Karpas-422 (cell line): ENCODE data around the gene IL1RAPL2. TPM values are rescaled to one million over a fixed set of nuclear protein-coding genes. Genes with fewer than 3 reads are reported as not detected.
"Not testable (repeated sequence)": the region's sequence is repeated elsewhere in the genome, so short reads cannot be mapped to it uniquely, and the experiment has no call there.

Experiments used
- DNase-seq: peaks from one replicate; pipeline ENCODE4 v3.0.0-alpha.2; 2015
- H2AFZ ChIP-seq: fragments of 200-600 bp; sonication (generic); 2 replicates; pipeline ENCODE4 v1.6.1; 2014; ENCODE audit warnings: antibody characterized with exemption, low read length, mixed read lengths
- H3K27ac ChIP-seq: fragments of 200-600 bp; sonication (generic); 2 replicates; pipeline ENCODE4 v1.5.1; 2014; ENCODE audit warnings: mild to moderate bottlenecking, low read length, moderate library complexity
- H3K27me3 ChIP-seq: fragments of 200-600 bp; sonication (generic); 2 replicates; pipeline ENCODE4 v1.6.1; 2014; ENCODE audit warnings: low read length, mixed read lengths
- H3K36me3 ChIP-seq: fragments of 200-600 bp; sonication (generic); 2 replicates; pipeline ENCODE4 v1.6.1; 2014; ENCODE audit warnings: low read length, mixed read lengths; ENCODE audit not compliant: insufficient read depth
- H3K4me1 ChIP-seq: fragments of 200-600 bp; sonication (generic); 2 replicates; pipeline ENCODE4 v1.6.1; 2014; ENCODE audit warnings: mild to moderate bottlenecking, low read length, mixed read lengths
- H3K4me2 ChIP-seq: fragments of 200-600 bp; sonication (generic); 2 replicates; pipeline ENCODE4 v1.6.1; 2014; ENCODE audit warnings: low read length, low read depth, mild to moderate bottlenecking; ENCODE audit not compliant: poor library complexity, severe bottlenecking
- H3K4me3 ChIP-seq: fragments of 200-600 bp; sonication (generic); 2 replicates; pipeline ENCODE4 v1.5.1; 2014; ENCODE audit warnings: mild to moderate bottlenecking, antibody characterized with exemption, low read length, mixed read lengths
- H3K79me2 ChIP-seq: fragments of 200-600 bp; sonication (generic); 2 replicates; pipeline ENCODE4 v1.6.1; 2014; ENCODE audit warnings: mild to moderate bottlenecking, low read length, mixed read lengths
- H3K9ac ChIP-seq: fragments of 200-600 bp; sonication (generic); 2 replicates; pipeline ENCODE4 v1.6.0; 2014; ENCODE audit warnings: low read length
- H3K9me2 ChIP-seq: fragments of 200-600 bp; sonication (generic), shearing (Covaris generic); replicated peaks from 2 replicates; pipeline ENCODE4 v1.6.0; 2014; ENCODE audit warnings: mild to moderate bottlenecking, low read length, moderate library complexity; ENCODE audit not compliant: insufficient read depth
- H3K9me3 ChIP-seq: fragments of 300-700, 200-600 bp; sonication (generic); 2 replicates; pipeline ENCODE4 v1.6.1; 2014; ENCODE audit warnings: low read length, mixed read lengths
- H4K20me1 ChIP-seq: fragments of 200-600 bp; sonication (generic); 2 replicates; pipeline ENCODE4 v1.6.1; 2014; ENCODE audit warnings: mild to moderate bottlenecking, antibody characterized with exemption, low read length, low read depth; ENCODE audit not compliant: insufficient read depth
- total RNA-seq: library from RNA; depleted of rRNA; stranded (reverse); fragments of >200 nt; shearing (Covaris generic); gene quantifications from 2 replicates; pipeline ENCODE4 v1.2.3, GENCODE V29; 2014; ENCODE audit warnings: low replicate concordance; rRNA removed

IL1RAPL2 gene
- total RNA-seq = not detected in 2 replicates

DNA sequence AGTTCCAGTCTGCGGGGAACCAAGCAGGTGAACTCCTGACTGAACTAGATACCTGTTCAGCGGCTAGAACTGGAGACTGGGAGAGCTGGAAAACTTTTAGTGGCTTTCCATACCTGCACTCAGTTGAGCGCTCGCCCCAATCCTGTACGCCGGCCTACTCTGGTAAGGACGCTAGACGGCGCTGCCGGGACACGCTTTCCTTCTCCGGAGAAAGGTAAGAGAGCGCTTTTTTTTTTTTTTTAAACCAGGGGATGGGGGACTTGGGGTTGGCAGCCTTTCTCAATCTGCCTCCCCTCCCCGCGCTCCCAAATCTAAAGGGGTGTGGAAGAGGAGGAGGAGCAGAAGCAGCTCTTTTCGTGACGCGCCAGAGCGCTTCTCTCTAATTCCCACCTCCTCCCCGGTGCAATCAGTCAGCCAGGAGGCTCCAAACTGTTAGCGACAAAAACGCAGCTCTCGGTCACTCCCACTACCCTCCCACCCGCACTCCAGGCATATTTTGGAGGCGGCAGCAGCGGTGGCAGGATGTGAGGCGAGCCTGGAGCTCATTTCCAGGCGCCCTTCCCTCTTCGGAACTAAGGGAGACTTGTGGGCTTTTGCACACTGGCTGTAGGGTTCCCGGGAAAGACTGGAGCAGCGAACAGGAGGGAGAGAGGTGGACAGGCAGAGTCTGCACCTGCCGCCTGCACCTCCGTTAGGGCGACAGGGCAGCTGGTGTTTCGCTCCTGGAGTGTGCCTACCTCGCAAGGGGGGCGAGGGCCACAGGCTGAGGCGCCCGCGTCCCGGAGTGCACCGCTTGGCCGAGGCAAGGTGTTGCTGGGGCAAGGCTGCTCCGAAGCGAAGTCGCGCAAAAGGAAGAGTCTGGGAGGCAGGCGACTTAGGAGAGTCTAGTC lies at the start of gene IL1RAPL2:
Gene IL1RAPL2, plus strand, starts transcription at position 409 of the 890 bp plus-strand sequence.
- H4K20me1 ChIP-seq = no peaks in the 10 kb centered on the region
- H3K4me2 ChIP-seq = no peak within 1 kb of the TSS
- H3K27ac ChIP-seq = no peak within 1 kb of the TSS
- H2AFZ ChIP-seq = no peak within 1 kb of the TSS
- DNase-seq = no peak
- peaks cover 3% of the 10 kb centered on the region; the same call in 1 of the 2 replicates for H3K9me3 ChIP-seq
- H3K4me1 ChIP-seq = no peaks in the 10 kb centered on the region
- no peaks in the 10 kb centered on the region for H3K36me3 ChIP-seq
- no peaks in the 10 kb centered on the region for H3K79me2 ChIP-seq
- no peak within 1 kb of the TSS for H3K4me3 ChIP-seq
- H3K9me2 ChIP-seq = no peaks in the 10 kb centered on the region
- no peaks in the 10 kb centered on the region for H3K27me3 ChIP-seq
- no peak within 1 kb of the TSS for H3K9ac ChIP-seq

- DNase-seq = peak; percentile 42
- H3K27me3 ChIP-seq = no peaks in the 10 kb centered on the region
- H4K20me1 ChIP-seq = no peaks in the 10 kb centered on the region
- H3K36me3 ChIP-seq = no peaks in the 10 kb centered on the region
- no peaks in the 10 kb centered on the region for H3K9me3 ChIP-seq
- H3K27ac ChIP-seq = no peak overlapping the region
- H3K79me2 ChIP-seq = no peaks in the 10 kb centered on the region
- H2AFZ ChIP-seq = no peak overlapping the region
- H3K9me2 ChIP-seq = no peaks in the 10 kb centered on the region
- no peak overlapping the region for H3K4me2 ChIP-seq
- no peaks in the 10 kb centered on the region for H3K4me1 ChIP-seq
- no peak overlapping the region for H3K4me3 ChIP-seq
- H3K9ac ChIP-seq = no peak overlapping the region
Observed at GRCh38 chrX:104522386-104522785, 43.6 kb upstream of the IL1RAPL2 start.

DNA sequence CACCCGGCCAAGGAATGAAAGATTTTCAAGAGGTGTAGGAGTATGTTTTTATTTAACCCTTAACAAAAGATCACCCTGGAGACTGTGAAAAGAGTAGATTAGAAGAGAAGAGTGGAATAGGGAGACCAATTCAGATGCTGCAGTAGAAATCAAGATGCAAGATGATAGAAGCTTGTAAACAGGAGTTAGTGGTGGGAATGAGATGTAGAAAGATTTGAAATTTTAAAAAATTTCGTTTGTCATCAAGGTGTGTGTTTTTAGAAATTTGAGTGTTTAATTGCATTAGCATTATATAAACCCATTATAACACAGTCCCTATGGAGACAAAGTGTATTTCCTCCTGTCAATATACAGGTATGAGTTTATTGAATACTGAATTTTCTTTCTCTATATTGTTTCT lies 42.1 kb upstream of the IL1RAPL2 start:
- H3K27ac ChIP-seq = no peak overlapping the region
- no peak for DNase-seq
- no peaks in the 10 kb centered on the region for H3K9me3 ChIP-seq
- no peak overlapping the region for H3K9ac ChIP-seq
- no peak overlapping the region for H3K4me2 ChIP-seq
- H2AFZ ChIP-seq = no peak overlapping the region
- no peak overlapping the region for H3K4me3 ChIP-seq
- H3K27me3 ChIP-seq = no peaks in the 10 kb centered on the region
- no peaks in the 10 kb centered on the region for H4K20me1 ChIP-seq
- H3K9me2 ChIP-seq = no peaks in the 10 kb centered on the region
- no peaks in the 10 kb centered on the region for H3K4me1 ChIP-seq
- H3K36me3 ChIP-seq = no peaks in the 10 kb centered on the region
- H3K79me2 ChIP-seq = no peaks in the 10 kb centered on the region

GRCh38 chrX:104539081-104539480 lies 26.9 kb upstream of the IL1RAPL2 start:
- H3K4me1 ChIP-seq = no peaks in the 10 kb centered on the region

GRCh38 chrX:104542447-104542846 lies 23.6 kb upstream of the IL1RAPL2 start:
- not testable (repeated sequence) for H3K79me2 ChIP-seq, H3K9me2 ChIP-seq, H3K27me3 ChIP-seq, H3K27ac ChIP-seq, H3K4me1 ChIP-seq, H3K4me2 ChIP-seq, H3K36me3 ChIP-seq, H2AFZ ChIP-seq, DNase-seq, H4K20me1 ChIP-seq, H3K4me3 ChIP-seq, H3K9ac ChIP-seq, H3K9me3 ChIP-seq

More at GRCh38 chrX:104539081-104539480, 26.9 kb upstream of the IL1RAPL2 start:
- Histone ChIP-seq H3K9me3 (no peaks in the 10 kb centered on the region), H3K9me2 (no peaks in the 10 kb centered on the region), H2AFZ (no peak overlapping the region), H3K4me3 (no peak overlapping the region), H3K9ac (no peak overlapping the region), H3K27ac (no peak overlapping the region), H3K4me2 (no peak overlapping the region), H3K79me2 (no peaks in the 10 kb centered on the region), H4K20me1 (no peaks in the 10 kb centered on the region), H3K36me3 (no peaks in the 10 kb centered on the region), H3K27me3 (no peaks in the 10 kb centered on the region)
- DNase-seq = no peak

- Histone ChIP-seq H3K9me2 (no peaks in the 10 kb centered on the region), H3K79me2 (no peaks in the 10 kb centered on the region), H2AFZ (no peak overlapping the region), H3K9me3 (peaks cover 3% of the 10 kb centered on the region; the same call in 1 of the 2 replicates), H3K27me3 (no peaks in the 10 kb centered on the region), H3K4me3 (no peak overlapping the region), H3K9ac (no peak overlapping the region), H4K20me1 (no peaks in the 10 kb centered on the region), H3K4me2 (no peak overlapping the region), H3K4me1 (no peaks in the 10 kb centered on the region), H3K27ac (no peak overlapping the region), H3K36me3 (no peaks in the 10 kb centered on the region)
- DNase-seq = no peak
Observed at GRCh38 chrX:104564335-104564734, 1.7 kb upstream of the IL1RAPL2 start.

DNA sequence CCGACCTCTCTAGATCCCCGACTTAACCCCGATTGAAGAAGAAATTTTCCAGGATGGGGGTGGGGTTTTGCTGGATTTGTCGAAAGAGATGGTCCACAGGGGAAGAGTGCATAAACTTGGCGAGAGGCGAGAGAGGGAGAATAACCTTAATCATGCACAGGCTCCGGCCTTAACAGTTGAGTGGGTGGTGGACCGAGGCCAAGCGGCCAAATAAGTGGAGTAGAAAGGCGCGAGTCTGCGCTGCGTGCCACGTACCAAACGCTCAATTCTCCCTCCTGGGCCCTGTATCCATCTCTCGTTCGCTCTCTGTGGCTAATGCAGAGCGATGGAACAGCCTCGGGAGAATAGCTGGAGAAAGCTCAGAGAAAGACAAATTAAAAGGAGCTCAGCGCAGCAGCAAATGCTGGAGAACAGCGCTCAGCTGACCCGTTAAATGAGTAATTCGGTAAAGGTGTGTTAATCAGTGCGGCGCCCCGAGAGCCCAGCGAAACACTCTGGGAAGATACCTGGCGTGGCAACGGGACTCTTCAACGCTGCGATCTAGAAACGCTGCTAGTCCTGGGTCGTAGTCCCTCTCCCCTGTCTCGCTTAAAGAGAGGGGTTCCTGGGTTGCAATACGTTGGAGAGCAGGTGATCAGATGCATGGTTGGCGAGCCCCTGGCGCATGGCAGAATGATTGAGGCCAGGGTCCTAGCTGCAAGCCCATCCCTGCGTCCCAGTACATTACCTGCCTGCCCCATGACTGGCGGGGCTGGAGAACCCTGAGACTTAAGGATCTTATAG lies 887 bp upstream of the IL1RAPL2 start:
- Histone ChIP-seq H3K9me2 (no peaks in the 10 kb centered on the region), H3K27ac (no peak overlapping the region), H3K79me2 (no peaks in the 10 kb centered on the region), H3K9ac (no peak overlapping the region), H3K27me3 (no peaks in the 10 kb centered on the region), H3K4me2 (no peak overlapping the region), H4K20me1 (no peaks in the 10 kb centered on the region), H3K36me3 (no peaks in the 10 kb centered on the region), H3K4me1 (no peaks in the 10 kb centered on the region), H2AFZ (no peak overlapping the region), H3K4me3 (no peak overlapping the region), H3K9me3 (peaks cover 3% of the 10 kb centered on the region; the same call in 1 of the 2 replicates)
- no peak for DNase-seq
